Stromal cell of bone marrow (primary cell): Measurements from ENCODE around the gene SIN3A.
"Not testable (repeated sequence)": the region's sequence is repeated elsewhere in the genome, so short reads cannot be mapped to it uniquely, and the experiment has no call there.

Experiments
- DNase-seq: peaks from one replicate; pipeline ENCODE4 v3.0.0-alpha.2; 2012; ENCODE audit warnings: low read depth

The SIN3A gene

GRCh38 chr15:75451674-75452363 lies at the start of gene SIN3A:
Gene SIN3A (minus strand): TSS chr15:75451690. CDS start chr15:75430375, 21,315 bp downstream.
- peak; percentile 100 for DNase-seq

- DNase-seq: no peak
Observed at GRCh38 chr15:75493732-75494131, 42.2 kb upstream of the SIN3A start.

- no peak for DNase-seq
Observed at GRCh38 chr15:75483961-75484360, 32.5 kb upstream of the SIN3A start.

- DNase-seq: not testable (repeated sequence)
Observed at GRCh38 chr15:75483556-75483955, 32.1 kb upstream of the SIN3A start.

- DNase-seq: no peak
Observed at GRCh38 chr15:75483106-75483505, 31.6 kb upstream of the SIN3A start.

GRCh38 chr15:75480463-75480862 lies 29.0 kb upstream of the SIN3A start:
- DNase-seq: not testable (repeated sequence)

- no peak for DNase-seq
Observed at GRCh38 chr15:75479670-75480069, 28.2 kb upstream of the SIN3A start.

- not testable (repeated sequence) for DNase-seq
Observed at GRCh38 chr15:75477094-75477493, 25.6 kb upstream of the SIN3A start.

GRCh38 chr15:75468913-75469598 lies 17.6 kb upstream of the SIN3A start:
- DNase-seq: no peak

GRCh38 chr15:75460646-75461045 lies 9.2 kb upstream of the SIN3A start:
- no peak for DNase-seq

GRCh38 chr15:75459581-75459980 lies 8.1 kb upstream of the SIN3A start:
- DNase-seq: no peak

GRCh38 chr15:75456710-75457109 lies 5.2 kb upstream of the SIN3A start:
- DNase-seq: no peak

GRCh38 chr15:75455982-75456531 lies 4.6 kb upstream of the SIN3A start:
- DNase-seq: no peak

- peak; percentile 71 for DNase-seq
Observed at GRCh38 chr15:75455424-75455981, 4.0 kb upstream of the SIN3A start.

GRCh38 chr15:75454471-75455378 lies 3.2 kb upstream of the SIN3A start:
- DNase-seq: no peak

GRCh38 chr15:75453703-75454470 lies 2.4 kb upstream of the SIN3A start:
- peak; percentile 100 for DNase-seq

- DNase-seq: no peak
Observed at GRCh38 chr15:75452865-75453702, 1.6 kb upstream of the SIN3A start.

- peak; percentile 76 for DNase-seq
Observed at GRCh38 chr15:75452364-75452864, 924 bp upstream of the SIN3A start.

- no peak for DNase-seq
Observed at GRCh38 chr15:75451202-75451673, 252 bp downstream of the SIN3A start.
